HL-60 (cell line): Measurements from ENCODE around the gene CCDC8.

ENCODE experiments used
- CTCF ChIP-seq: IDR thresholded peaks from one replicate; pipeline ENCODE4 v1.5.1; 2011; ENCODE audit warnings: low read length, control low read depth, inconsistent platforms; ENCODE audit not compliant: insufficient read depth
- GABPA ChIP-seq: IDR thresholded peaks from 2 replicates; pipeline ENCODE4 v1.6.1; 2012; ENCODE audit warnings: low read depth
- POLR2AphosphoS5 ChIP-seq: IDR thresholded peaks from 2 replicates; pipeline ENCODE4 v1.6.1; 2012; ENCODE audit warnings: low read depth

- TF ChIP-seq CTCF (no peak), POLR2AphosphoS5 (no peak), GABPA (no peak)
Measured at GRCh38 chr19:46368116-46368515, 45.2 kb downstream of the CCDC8 start.
